CD4-positive, alpha-beta T cell treated with Interleukin-15 for 1 hour (primary cell): Measurements from ENCODE around the gene TAF3.

Experiments
- DNase-seq: peaks from one replicate; pipeline ENCODE4 v3.0.0-alpha.2; 2020

The TAF3 gene

GRCh38 chr10:8049865-8050555 is 231.7 kb downstream of the TAF3 start:
- no peak for DNase-seq

- DNase-seq = no peak
These were observed 232.3 kb downstream of the TAF3 start for GRCh38 chr10:8050556-8051108.

- no peak for DNase-seq
These were observed 233.0 kb downstream of the TAF3 start for GRCh38 chr10:8051109-8051821.

- no peak for DNase-seq
These were observed 233.5 kb downstream of the TAF3 start for GRCh38 chr10:8051851-8052257.

GRCh38 chr10:8052341-8052955 is 234.1 kb downstream of the TAF3 start:
- DNase-seq = no peak

GRCh38 chr10:8052956-8053445 is 234.7 kb downstream of the TAF3 start:
- no peak for DNase-seq

GRCh38 chr10:8053446-8054243 is 235.3 kb downstream of the TAF3 start:
- peak; percentile 89 for DNase-seq

GRCh38 chr10:8054244-8054493 is 235.9 kb downstream of the TAF3 start:
- no peak for DNase-seq

GRCh38 chr10:8054494-8055407 is 236.4 kb downstream of the TAF3 start, which contains the start of gene GATA3:
Gene GATA3 (plus strand): TSS chr10:8054688. CDS start chr10:8055656, 968 bp downstream.
- peak; percentile 84 for DNase-seq

GRCh38 chr10:8055420-8056349 is 237.4 kb downstream of the TAF3 start:
- DNase-seq = no peak

GRCh38 chr10:8056378-8056777 is 238.1 kb downstream of the TAF3 start:
- DNase-seq = no peak

- peak; percentile 51 for DNase-seq
These were observed 238.6 kb downstream of the TAF3 start for GRCh38 chr10:8056871-8057331.

- DNase-seq = no peak
These were observed 239.4 kb downstream of the TAF3 start for GRCh38 chr10:8057636-8058273.

- no peak for DNase-seq
These were observed 240.2 kb downstream of the TAF3 start for GRCh38 chr10:8058274-8059111.

GRCh38 chr10:8059191-8059936 is 241.1 kb downstream of the TAF3 start:
- DNase-seq = no peak

GRCh38 chr10:8060010-8060703 is 241.9 kb downstream of the TAF3 start:
- DNase-seq = peak; percentile 48

- no peak for DNase-seq
These were observed 242.4 kb downstream of the TAF3 start for GRCh38 chr10:8060704-8061121.
